Liver (tissue), 9 donors: ENCODE results near the gene MAPK6. TPM values are rescaled to one million over a fixed set of nuclear protein-coding genes. Genes with fewer than 3 reads are reported as not detected.

Experiments
- DNase-seq: peaks from one replicate; pipeline ENCODE4 v3.0.0-alpha.2; 2017; ENCODE audit warnings: low spot score
- H3K27ac ChIP-seq, 2 donors: one replicate each; pipeline ENCODE4 v1.7.0; 2013; ENCODE audit warnings: inconsistent platforms in 2 of 2, low read length in 2 of 2, control low read depth in 1 of 2, low read depth in 1 of 2, mild to moderate bottlenecking in 1 of 2
- H3K27me3 ChIP-seq, 4 donors: one replicate each; pipeline versions ENCODE4 v1.6.1 to v1.7.0; 2013; ENCODE audit warnings: low read length in 3 of 4, inconsistent platforms in 1 of 4, mild to moderate bottlenecking in 1 of 4, moderate library complexity in 1 of 4; ENCODE audit not compliant: control insufficient read depth in 4 of 4, insufficient read depth in 4 of 4
- H3K36me3 ChIP-seq, 4 donors: one replicate each; pipeline versions ENCODE4 v1.6.1 to v1.7.0; 2013; ENCODE audit warnings: low read length in 3 of 4, mild to moderate bottlenecking in 3 of 4, low read depth in 1 of 4, moderate library complexity in 1 of 4; ENCODE audit not compliant: control insufficient read depth in 4 of 4, insufficient read depth in 3 of 4
- H3K4me1 ChIP-seq, 4 donors: one replicate each; pipeline versions ENCODE4 v1.6.1 to v1.7.0; 2013; ENCODE audit warnings: low read length in 3 of 4, mild to moderate bottlenecking in 3 of 4, moderate library complexity in 1 of 4; ENCODE audit not compliant: control insufficient read depth in 4 of 4, insufficient read depth in 4 of 4
- H3K4me3 ChIP-seq, 3 donors: one replicate each; pipeline versions ENCODE4 v1.6.1 to v1.7.0; 2013; ENCODE audit warnings: low read length in 3 of 3, control low read depth in 1 of 3, low read depth in 1 of 3, mild to moderate bottlenecking in 1 of 3
- H3K9ac ChIP-seq, 2 donors: one replicate each; pipeline ENCODE4 v1.7.0; 2013; ENCODE audit warnings: low read length in 2 of 2, mild to moderate bottlenecking in 2 of 2, moderate library complexity in 2 of 2, control low read depth in 1 of 2, low read depth in 1 of 2
- H3K9me3 ChIP-seq, 4 donors: one replicate each; pipeline versions ENCODE4 v1.6.1 to v1.7.0; 2013; ENCODE audit warnings: low read length in 3 of 4; ENCODE audit not compliant: control insufficient read depth in 4 of 4
- EGR1 ChIP-seq, 2 donors: IDR thresholded peaks; 2 replicates each; pipeline ENCODE4 v1.6.1; 2016 to 2018; ENCODE audit warnings: antibody characterized with exemption in 2 of 2, low read depth in 2 of 2
- FOXA1 ChIP-seq: IDR thresholded peaks from 2 replicates; pipeline ENCODE4 v1.6.1; 2016; ENCODE audit warnings: antibody characterized with exemption
- FOXA2 ChIP-seq: IDR thresholded peaks from 2 replicates; pipeline ENCODE4 v1.6.1; 2016; ENCODE audit warnings: antibody characterized with exemption
- GABPA ChIP-seq, 2 donors: IDR thresholded peaks in 1 of 2; conservative IDR thresholded peaks in 1 of 2; 2 replicates each; pipeline ENCODE4 v1.6.1; 2016; ENCODE audit warnings: antibody characterized with exemption in 2 of 2, mild to moderate bottlenecking in 1 of 2, moderate library complexity in 1 of 2
- HNF4A ChIP-seq, 2 donors: conservative IDR thresholded peaks; 2 replicates each; pipeline ENCODE4 v1.6.1; 2016; ENCODE audit warnings: antibody characterized with exemption in 2 of 2, mild to moderate bottlenecking in 2 of 2
- HNF4G ChIP-seq: IDR thresholded peaks from 2 replicates; pipeline ENCODE4 v1.6.1; 2016; ENCODE audit warnings: antibody characterized with exemption
- JUND ChIP-seq, 2 donors: IDR thresholded peaks; 2 replicates each; pipeline ENCODE4 v1.6.1; 2016; ENCODE audit warnings: antibody characterized with exemption in 2 of 2
- NR2F2 ChIP-seq: IDR thresholded peaks from 2 replicates; pipeline ENCODE4 v1.6.1; 2016; ENCODE audit warnings: antibody characterized with exemption
- RAD21 ChIP-seq, 2 donors: IDR thresholded peaks; 2 replicates each; pipeline ENCODE4 v1.6.1; 2016; ENCODE audit warnings: antibody characterized with exemption in 2 of 2, mild to moderate bottlenecking in 2 of 2
- RXRA ChIP-seq, 2 donors: IDR thresholded peaks; 2 replicates each; pipeline ENCODE4 v1.6.1; 2017 to 2018; ENCODE audit warnings: antibody characterized with exemption in 2 of 2, mild to moderate bottlenecking in 1 of 2
- SP1 ChIP-seq: IDR thresholded peaks from 2 replicates; pipeline ENCODE4 v1.6.1; 2018; ENCODE audit warnings: antibody characterized with exemption, mild to moderate bottlenecking
- TAF1 ChIP-seq: conservative IDR thresholded peaks from 2 replicates; pipeline ENCODE4 v1.6.1; 2016; ENCODE audit warnings: antibody characterized with exemption, mild to moderate bottlenecking
- YY1 ChIP-seq: IDR thresholded peaks from 2 replicates; pipeline ENCODE4 v1.6.1; 2016; ENCODE audit warnings: antibody characterized with exemption, mild to moderate bottlenecking
- WGBS: extraction: QIAGEN DNeasy Blood & Tissue Kit; methylation state at CpG from one replicate; pipeline ENCODE4 v1.1.7; 2013; 5-methylcytosine and 5-hydroxymethylcytosine counted together
- polyA plus RNA-seq, 2 donors: library from polyadenylated mRNA; stranded (reverse) in 1 of 2; unstranded in 1 of 2; fragments of 200-250 nt in 1 of 2; fragments of >200 nt in 1 of 2; fragmentation: Nextera tagmentation in 1 of 2; extraction: Ambion mirVana in 1 of 2; gene quantifications; one replicate each; pipeline versions ENCODE4 v1.2.1 to v1.2.3, GENCODE V29; 2013 to 2015
- total RNA-seq, 2 donors: library from RNA; depleted of rRNA; stranded (reverse); fragments of >200 nt; gene quantifications; one replicate each; pipeline ENCODE4 v1.2.3, GENCODE V29; 2014
- TF ChIP-seq, protein P1 (sequence below): IDR thresholded peaks from 2 replicates; pipeline ENCODE4 v1.6.1; 2016; ENCODE audit warnings: antibody characterized with exemption, mild to moderate bottlenecking
- TF ChIP-seq, protein P2 (sequence below): IDR thresholded peaks from 2 replicates; pipeline ENCODE4 v1.6.1; 2016; ENCODE audit warnings: antibody characterized with exemption
- TF ChIP-seq, protein P3 (sequence below): IDR thresholded peaks from 2 replicates; pipeline ENCODE4 v1.6.1; 2016; ENCODE audit warnings: antibody characterized with exemption
- TF ChIP-seq, protein P4 (sequence below): fragments of 150-350 bp; IDR thresholded peaks from 2 replicates; pipeline ENCODE4 v1.5.1; 2017; ENCODE audit warnings: improper control_type of control experiment, low read depth, low read length; ENCODE audit not compliant: missing input control
- TF ChIP-seq, protein P5 (sequence below): IDR thresholded peaks from 2 replicates; pipeline ENCODE4 v1.6.1; 2016; ENCODE audit warnings: antibody characterized with exemption
- donor health status: healthy.
- donor health status: healthy.
- donor health status: healthy.
- donor health status: healthy.
- donor health status: healthy.

Gene MAPK6
- total and polyA plus RNA-seq, 4 donors, result 9.7 to 47.8 (median 32.1) TPM

DNA sequence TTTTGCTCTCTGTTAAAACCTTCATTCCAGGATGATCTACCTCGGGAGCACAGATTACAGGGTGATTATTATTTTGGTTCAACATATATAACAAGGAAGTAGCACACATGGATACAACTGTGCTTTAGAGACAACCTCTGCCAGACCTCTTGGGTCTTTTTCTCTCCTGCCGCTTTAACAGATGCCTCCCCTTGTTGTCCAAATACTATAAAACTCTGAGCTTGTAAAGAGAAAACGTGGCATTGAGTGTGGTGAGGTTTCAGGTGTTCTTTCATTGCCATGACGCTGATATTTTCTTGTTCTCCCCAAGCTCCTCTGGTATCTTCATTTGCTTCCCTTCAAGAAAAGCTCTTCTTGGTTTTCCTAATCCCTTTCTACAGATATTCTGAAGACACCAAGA, 64.6 kb downstream of the MAPK6 start:
- TF ChIP-seq, protein P1, sequence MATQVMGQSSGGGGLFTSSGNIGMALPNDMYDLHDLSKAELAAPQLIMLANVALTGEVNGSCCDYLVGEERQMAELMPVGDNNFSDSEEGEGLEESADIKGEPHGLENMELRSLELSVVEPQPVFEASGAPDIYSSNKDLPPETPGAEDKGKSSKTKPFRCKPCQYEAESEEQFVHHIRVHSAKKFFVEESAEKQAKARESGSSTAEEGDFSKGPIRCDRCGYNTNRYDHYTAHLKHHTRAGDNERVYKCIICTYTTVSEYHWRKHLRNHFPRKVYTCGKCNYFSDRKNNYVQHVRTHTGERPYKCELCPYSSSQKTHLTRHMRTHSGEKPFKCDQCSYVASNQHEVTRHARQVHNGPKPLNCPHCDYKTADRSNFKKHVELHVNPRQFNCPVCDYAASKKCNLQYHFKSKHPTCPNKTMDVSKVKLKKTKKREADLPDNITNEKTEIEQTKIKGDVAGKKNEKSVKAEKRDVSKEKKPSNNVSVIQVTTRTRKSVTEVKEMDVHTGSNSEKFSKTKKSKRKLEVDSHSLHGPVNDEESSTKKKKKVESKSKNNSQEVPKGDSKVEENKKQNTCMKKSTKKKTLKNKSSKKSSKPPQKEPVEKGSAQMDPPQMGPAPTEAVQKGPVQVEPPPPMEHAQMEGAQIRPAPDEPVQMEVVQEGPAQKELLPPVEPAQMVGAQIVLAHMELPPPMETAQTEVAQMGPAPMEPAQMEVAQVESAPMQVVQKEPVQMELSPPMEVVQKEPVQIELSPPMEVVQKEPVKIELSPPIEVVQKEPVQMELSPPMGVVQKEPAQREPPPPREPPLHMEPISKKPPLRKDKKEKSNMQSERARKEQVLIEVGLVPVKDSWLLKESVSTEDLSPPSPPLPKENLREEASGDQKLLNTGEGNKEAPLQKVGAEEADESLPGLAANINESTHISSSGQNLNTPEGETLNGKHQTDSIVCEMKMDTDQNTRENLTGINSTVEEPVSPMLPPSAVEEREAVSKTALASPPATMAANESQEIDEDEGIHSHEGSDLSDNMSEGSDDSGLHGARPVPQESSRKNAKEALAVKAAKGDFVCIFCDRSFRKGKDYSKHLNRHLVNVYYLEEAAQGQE, result no peak
- no peak for TF ChIP-seq RAD21 (IDR thresholded peaks at IDR 0.05)
- TF ChIP-seq, protein P2, sequence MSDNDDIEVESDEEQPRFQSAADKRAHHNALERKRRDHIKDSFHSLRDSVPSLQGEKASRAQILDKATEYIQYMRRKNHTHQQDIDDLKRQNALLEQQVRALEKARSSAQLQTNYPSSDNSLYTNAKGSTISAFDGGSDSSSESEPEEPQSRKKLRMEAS, result no peak
- no peak for TF ChIP-seq FOXA2
- TF ChIP-seq, protein P3, sequence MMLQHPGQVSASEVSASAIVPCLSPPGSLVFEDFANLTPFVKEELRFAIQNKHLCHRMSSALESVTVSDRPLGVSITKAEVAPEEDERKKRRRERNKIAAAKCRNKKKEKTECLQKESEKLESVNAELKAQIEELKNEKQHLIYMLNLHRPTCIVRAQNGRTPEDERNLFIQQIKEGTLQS, result no peak
- no peak for TF ChIP-seq RXRA (IDR thresholded peaks at IDR 0.05)
- TF ChIP-seq, protein P4, sequence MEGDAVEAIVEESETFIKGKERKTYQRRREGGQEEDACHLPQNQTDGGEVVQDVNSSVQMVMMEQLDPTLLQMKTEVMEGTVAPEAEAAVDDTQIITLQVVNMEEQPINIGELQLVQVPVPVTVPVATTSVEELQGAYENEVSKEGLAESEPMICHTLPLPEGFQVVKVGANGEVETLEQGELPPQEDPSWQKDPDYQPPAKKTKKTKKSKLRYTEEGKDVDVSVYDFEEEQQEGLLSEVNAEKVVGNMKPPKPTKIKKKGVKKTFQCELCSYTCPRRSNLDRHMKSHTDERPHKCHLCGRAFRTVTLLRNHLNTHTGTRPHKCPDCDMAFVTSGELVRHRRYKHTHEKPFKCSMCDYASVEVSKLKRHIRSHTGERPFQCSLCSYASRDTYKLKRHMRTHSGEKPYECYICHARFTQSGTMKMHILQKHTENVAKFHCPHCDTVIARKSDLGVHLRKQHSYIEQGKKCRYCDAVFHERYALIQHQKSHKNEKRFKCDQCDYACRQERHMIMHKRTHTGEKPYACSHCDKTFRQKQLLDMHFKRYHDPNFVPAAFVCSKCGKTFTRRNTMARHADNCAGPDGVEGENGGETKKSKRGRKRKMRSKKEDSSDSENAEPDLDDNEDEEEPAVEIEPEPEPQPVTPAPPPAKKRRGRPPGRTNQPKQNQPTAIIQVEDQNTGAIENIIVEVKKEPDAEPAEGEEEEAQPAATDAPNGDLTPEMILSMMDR, result no peak
- TF ChIP-seq YY1, result no peak
- no peak for TF ChIP-seq EGR1 (IDR thresholded peaks at IDR 0.05; ENCODE audit: low read depth in 2 of 2)
- no peak for TF ChIP-seq HNF4G
- TF ChIP-seq SP1, result no peak
- TF ChIP-seq NR2F2, result no peak
- TF ChIP-seq HNF4A (conservative IDR thresholded peaks at IDR 0.05), result no peak
- no peak for TF ChIP-seq FOXA1
- TF ChIP-seq JUND (IDR thresholded peaks at IDR 0.05), result no peak
- Histone ChIP-seq H3K27ac (no peak overlapping the region), H3K4me3 (no peak overlapping the region), H3K27me3 (no peaks in the 10 kb centered on the region), H3K36me3 (no peaks in the 10 kb centered on the region), H3K4me1 (peaks cover 0 to 9% (median 3%) of the 10 kb centered on the region in 4 donors), H3K9ac (no peak overlapping the region), H3K9me3 (peaks cover 0 to 11% (median 3%) of the 10 kb centered on the region in 4 donors)
- no peak for DNase-seq
- 85% methylated on average over 4 of the region's 4 CpGs for WGBS

DNA sequence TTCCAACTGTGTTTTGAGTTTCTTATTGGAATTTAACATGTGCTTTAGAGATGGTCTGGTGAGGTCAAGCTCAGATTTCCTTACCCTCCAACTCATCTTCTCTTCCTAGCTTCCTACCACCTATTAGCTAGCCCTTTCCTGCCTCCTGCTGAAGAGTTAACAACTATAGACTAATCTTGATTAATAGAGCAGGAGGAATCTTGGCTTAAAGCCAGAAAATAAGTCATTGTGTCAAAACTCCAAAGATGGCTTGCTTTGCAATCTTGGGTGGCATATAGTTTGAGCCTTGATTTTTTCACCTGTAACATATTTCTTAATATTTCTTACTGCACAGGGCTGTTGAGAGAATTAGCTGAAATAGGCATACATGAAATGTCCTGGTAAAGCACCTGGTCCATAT, 66.3 kb downstream of the MAPK6 start:
- H3K27me3 ChIP-seq, result no peaks in the 10 kb centered on the region
- no peak overlapping the region for H3K27ac ChIP-seq
- peaks cover 0 to 13% (median 3%) of the 10 kb centered on the region in 4 donors for H3K9me3 ChIP-seq
- no peaks in the 10 kb centered on the region for H3K36me3 ChIP-seq
- DNase-seq, result no peak
- H3K9ac ChIP-seq, result no peak overlapping the region
- H3K4me1 ChIP-seq, result no peaks in the 10 kb centered on the region
- H3K4me3 ChIP-seq, result no peak overlapping the region
- TF ChIP-seq, protein P5, sequence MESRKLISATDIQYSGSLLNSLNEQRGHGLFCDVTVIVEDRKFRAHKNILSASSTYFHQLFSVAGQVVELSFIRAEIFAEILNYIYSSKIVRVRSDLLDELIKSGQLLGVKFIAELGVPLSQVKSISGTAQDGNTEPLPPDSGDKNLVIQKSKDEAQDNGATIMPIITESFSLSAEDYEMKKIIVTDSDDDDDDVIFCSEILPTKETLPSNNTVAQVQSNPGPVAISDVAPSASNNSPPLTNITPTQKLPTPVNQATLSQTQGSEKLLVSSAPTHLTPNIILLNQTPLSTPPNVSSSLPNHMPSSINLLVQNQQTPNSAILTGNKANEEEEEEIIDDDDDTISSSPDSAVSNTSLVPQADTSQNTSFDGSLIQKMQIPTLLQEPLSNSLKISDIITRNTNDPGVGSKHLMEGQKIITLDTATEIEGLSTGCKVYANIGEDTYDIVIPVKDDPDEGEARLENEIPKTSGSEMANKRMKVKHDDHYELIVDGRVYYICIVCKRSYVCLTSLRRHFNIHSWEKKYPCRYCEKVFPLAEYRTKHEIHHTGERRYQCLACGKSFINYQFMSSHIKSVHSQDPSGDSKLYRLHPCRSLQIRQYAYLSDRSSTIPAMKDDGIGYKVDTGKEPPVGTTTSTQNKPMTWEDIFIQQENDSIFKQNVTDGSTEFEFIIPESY, result no peak
- TF ChIP-seq, protein P3, result no peak
- TF ChIP-seq GABPA (IDR thresholded peaks at IDR 0.05 in 1 of 2, conservative IDR thresholded peaks at IDR 0.05 in 1 of 2) (no peak), RAD21 (IDR thresholded peaks at IDR 0.05) (no peak), SP1 (no peak), HNF4A (conservative IDR thresholded peaks at IDR 0.05) (no peak), FOXA2 (no peak), RXRA (IDR thresholded peaks at IDR 0.05) (no peak), TAF1 (no peak), HNF4G (no peak), FOXA1 (no peak), EGR1 (IDR thresholded peaks at IDR 0.05; ENCODE audit: low read depth in 2 of 2) (no peak), NR2F2 (no peak), YY1 (no peak), JUND (IDR thresholded peaks at IDR 0.05) (no peak)
- TF ChIP-seq, protein P4, result no peak
- TF ChIP-seq, protein P2, result no peak
